Measurements from ENCODE around the gene CCDC183.

- TF ChIP-seq, protein P1, sequence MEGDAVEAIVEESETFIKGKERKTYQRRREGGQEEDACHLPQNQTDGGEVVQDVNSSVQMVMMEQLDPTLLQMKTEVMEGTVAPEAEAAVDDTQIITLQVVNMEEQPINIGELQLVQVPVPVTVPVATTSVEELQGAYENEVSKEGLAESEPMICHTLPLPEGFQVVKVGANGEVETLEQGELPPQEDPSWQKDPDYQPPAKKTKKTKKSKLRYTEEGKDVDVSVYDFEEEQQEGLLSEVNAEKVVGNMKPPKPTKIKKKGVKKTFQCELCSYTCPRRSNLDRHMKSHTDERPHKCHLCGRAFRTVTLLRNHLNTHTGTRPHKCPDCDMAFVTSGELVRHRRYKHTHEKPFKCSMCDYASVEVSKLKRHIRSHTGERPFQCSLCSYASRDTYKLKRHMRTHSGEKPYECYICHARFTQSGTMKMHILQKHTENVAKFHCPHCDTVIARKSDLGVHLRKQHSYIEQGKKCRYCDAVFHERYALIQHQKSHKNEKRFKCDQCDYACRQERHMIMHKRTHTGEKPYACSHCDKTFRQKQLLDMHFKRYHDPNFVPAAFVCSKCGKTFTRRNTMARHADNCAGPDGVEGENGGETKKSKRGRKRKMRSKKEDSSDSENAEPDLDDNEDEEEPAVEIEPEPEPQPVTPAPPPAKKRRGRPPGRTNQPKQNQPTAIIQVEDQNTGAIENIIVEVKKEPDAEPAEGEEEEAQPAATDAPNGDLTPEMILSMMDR (IDR thresholded peaks at IDR 0.05; ENCODE audit: low read depth, low read length) = no peak
- TF ChIP-seq MYC (IDR thresholded peaks at IDR 0.05; ENCODE audit: low read depth, low read length) = no peak
- no peak for TF ChIP-seq MAX (IDR thresholded peaks at IDR 0.05; ENCODE audit: low read depth, low read length)
Observed at GRCh38 chr9:136764301-136764891, 31.7 kb upstream of the CCDC183 start, which contains the start of gene LCN15.
